ENCODE results near the gene LRRC59.

The LRRC59 gene

DNA sequence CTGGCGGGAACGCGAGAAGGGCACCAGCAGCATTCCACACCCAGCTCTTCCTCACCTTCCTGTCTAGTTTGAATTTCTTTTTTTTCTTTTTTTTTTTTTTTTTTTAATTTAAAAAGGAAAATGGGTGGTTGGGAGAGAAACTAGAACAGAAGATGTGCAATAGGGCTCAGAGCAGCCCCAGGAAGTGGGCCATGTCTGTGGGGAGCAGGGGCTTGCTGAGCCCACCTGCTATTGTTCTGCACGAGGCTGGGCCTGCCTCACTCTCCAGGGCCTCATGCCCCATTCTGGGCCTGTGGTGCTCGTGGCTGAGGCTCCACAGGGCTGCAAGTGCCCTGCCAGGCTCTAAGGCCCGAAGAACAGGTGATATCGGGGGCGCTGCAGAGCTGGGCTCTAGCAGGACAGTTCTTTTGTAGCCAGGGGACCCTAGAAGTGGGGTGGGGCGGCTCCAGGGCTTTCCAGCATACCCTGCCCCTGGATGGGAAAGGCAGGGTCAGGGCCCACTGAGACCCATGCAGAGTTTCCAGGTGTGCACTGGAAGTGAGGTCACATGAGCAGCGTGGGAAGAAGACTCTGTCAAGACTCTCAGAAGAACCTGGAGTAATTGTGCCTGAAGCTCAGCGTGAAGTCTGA lies 36.7 kb downstream of the LRRC59 start:
- DNase-seq, result no peak

GRCh38 chr17:50359998-50360461 lies 37.3 kb downstream of the LRRC59 start:
- DNase-seq, result no peak

GRCh38 chr17:50359005-50359699 lies 38.2 kb downstream of the LRRC59 start:
- no peak for DNase-seq

DNA sequence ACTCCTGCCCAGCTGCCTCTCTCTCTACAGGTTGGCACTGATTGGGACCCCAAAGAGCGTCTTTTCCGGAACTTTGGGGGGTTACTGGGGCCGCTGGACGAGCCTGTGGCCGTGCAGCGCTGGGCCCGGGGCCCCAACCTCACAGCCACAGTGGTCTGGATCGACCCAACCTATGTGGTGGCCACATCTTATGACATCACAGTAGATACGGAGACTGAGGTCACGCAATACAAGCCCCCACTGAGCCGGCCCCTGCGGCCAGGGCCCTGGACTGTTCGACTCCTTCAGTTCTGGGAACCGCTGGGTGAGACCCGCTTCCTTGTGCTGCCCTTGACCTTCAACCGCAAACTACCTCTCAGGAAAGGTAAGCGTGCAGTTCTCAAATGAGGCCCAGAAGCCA lies 39.1 kb downstream of the LRRC59 start:
- no peak for DNase-seq

DNA sequence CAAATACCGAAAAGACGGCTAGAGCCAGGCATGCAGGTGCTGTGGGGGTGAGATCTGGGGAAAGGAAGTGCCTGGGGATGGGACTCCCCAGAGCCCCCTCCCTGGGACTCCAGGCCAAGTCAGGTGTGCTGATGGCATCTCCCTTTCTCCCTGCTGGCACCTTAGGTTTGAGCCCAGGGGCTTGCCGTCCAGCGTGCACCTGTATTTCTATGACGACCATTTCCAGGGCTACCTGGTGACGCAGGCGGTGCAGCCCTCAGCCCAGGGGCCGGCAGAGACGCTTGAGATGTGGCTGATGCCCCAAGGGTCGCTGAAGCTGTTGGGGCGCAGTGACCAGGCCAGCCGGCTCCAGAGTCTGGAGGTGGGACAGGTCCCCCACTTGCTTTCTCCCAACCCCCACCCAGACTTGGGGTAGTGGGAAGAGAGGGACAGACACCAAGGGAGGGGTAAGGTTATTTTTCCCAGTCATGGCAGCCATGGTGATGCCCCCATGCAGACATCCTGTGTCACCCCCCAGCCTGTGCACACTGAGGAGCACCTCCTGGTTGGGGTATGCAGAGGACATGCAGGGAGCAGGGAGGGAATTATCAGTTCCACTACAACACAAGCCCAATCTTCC lies 40.3 kb downstream of the LRRC59 start:
- no peak for DNase-seq

- no peak for DNase-seq
These were observed 40.9 kb downstream of the LRRC59 start for GRCh38 chr17:50356418-50356817.

DNA sequence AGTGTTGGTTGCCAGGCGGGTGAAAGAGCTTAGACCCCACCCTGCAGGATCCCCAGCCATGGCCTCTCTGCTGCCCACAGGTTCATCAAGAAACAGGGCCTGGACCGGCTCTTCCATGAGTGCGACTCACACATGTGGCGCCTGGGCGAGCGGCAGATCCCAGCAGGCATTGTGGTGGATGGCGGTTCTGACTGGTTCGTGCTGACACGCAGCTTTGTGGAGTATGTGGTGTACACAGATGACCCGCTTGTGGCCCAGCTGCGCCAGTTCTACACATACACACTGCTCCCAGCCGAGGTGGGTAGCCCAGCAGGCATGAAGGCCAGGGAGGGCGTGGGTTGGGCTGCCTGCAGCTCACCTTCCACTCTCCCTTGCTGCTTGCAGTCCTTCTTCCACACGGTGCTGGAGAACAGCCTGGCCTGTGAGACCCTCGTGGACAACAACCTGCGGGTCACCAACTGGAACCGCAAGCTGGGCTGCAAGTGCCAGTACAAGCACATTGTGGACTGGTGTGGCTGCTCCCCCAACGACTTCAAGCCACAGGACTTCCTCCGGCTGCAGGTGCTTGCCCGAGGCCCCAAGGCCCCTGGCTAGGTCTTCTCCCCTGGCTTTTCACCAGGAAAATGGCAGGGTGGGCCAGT lies 41.5 kb downstream of the LRRC59 start:
- DNase-seq, result no peak

DNA sequence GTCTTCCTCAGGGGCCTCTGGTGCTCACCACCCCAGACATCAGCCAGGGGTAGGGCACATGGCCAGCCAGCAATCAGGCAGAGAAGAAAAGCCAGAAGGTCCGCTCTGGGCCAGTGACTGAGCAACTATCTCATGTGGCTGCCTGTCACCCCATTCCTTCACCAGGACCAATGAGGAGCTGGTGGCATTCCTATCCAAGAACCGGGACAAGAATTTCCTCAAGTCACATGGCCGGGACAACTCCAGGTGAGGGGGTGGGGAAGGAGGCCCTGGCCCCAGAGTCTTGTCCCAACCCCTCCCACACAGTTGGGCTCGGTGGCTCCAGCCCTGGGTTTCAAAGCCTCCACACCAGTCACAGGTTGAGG lies 42.0 kb downstream of the LRRC59 start:
- DNase-seq, result no peak

DNA sequence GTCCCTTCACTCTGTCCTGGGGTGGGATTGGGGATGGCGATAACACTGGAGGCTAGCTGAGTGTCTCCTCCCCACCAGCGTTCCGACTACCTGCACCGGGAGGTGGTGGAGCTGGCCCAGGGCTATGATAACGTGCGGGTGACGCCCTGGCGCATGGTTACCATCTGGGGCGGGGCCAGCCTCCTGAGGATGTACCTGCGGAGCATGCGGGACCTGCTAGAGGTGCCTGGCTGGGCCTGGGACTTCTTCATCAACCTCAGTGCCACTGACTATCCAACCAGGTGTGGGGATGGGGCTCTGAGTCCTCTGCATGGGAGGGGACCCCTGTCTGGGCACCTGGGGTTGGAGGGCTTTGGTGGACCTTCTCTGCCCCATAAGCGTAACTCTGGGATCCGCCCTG lies 42.5 kb downstream of the LRRC59 start:
- DNase-seq, result no peak

DNA sequence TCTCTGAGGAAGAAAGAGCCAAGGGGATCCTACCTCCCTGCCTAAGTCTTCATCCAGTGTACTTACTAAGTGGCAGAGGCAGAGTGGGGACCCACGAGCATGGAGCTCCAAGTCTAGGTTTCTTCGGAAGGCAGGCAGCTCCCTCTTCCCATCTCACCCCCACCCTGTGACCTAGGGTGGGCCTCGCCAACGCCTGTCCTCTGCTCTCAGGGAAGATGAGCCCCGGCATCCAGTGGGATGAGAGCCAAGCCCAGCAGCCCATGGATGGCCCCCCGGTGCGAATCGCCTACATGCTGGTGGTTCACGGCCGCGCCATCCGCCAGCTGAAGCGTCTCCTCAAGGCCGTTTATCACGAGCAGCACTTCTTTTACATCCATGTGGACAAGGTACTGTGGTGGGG lies 43.1 kb downstream of the LRRC59 start:
- no peak for DNase-seq

DNA sequence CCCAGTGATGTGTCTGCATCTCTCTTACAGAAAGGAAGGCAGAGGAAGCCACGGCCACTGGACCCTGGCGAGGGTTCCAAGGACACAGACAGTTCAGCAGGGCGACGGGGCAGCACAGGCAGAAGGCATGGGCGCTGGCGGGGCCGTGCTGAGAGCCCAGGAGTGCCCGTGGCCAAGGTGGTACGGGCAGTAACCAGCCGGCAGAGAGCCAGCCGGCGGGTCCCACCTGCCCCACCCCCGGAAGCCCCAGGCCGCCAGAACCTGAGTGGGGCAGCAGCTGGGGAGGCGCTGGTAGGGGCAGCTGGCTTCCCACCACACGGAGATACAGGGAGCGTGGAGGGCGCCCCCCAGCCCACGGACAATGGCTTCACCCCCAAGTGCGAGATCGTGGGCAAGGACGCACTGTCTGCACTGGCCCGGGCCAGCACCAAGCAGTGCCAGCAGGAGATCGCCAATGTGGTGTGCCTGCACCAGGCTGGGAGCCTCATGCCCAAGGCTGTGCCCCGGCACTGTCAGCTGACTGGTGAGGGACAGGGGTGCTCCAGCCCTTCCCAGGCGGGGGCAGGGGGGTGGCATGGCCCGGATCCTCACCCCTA lies 43.6 kb downstream of the LRRC59 start:
- DNase-seq, result no peak

DNA sequence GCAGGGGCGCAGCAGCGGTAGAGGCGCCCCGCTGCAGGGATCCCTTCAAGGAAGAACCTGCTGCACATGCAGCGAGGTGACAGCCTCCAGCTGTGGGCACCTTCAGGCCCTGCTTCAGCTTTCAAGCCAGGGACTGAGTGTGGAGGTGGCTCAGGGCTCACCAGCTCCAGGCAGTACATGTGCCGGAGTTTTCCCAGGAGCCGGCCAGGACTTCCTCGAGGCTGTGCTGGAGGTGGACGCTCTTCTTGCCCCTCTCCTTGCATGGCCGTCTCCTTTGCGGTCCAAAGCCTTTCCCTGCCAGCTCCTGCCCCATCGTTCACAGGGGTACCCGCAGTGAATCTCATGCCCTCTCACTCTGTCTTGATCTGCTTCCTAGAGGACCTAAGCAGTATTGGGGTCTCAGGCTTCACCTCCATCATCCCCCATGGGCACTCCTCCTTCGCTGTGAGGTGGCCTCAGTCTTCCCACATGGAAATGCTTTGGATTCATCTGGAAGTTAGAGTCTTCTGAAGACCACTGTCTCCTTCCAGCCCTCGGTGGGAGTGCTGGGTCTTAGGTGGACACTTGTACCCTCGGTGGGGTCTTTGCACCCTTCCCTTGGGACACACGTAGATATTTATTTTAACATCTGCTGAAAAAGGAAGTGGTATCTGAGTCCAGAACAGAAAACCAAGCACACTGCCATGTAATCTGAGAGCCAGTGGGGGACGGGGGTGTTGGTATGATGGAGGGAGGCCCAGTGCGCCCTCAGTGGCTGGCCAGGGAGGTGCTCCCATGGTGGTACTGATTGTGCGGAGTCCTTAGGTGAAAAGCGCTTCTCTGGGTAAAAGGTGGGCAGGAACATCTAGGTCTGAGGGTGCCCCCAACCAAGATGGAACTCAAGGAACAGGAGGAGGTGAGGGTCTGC lies 44.4 kb downstream of the LRRC59 start:
- DNase-seq, result no peak

DNA sequence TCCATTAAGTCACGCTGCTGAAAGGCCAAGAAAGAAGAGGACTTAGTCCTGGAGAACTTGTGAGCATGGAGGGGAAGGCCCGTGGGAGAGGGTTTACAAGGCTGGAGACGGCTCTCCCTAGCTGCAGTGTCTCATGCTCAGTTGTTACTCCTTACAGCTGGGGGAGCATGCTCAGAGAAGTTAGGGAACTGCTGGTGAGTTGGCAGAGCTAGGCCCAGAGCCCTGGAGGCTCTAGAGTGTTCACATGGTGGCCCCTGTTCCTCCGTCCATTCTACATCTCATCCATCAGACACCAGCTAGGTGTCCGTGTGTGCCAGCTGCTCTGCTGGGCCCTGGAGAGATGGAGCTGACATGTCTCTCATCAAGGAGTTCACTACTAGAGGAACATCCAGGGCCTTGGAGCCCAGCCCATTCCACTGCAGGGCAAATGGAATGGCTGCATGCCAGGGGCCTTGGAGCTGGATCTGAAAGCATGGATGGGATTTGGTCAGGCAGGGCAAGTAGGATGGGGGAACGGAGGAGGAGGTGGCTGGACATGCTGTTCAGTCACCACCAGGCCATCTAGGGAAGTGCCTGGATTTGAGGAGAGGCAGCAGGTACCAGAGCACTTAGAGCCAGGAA lies 45.1 kb downstream of the LRRC59 start:
- no peak for DNase-seq

GRCh38 chr17:50350733-50351132 lies 46.6 kb downstream of the LRRC59 start:
- no peak for DNase-seq

DNA sequence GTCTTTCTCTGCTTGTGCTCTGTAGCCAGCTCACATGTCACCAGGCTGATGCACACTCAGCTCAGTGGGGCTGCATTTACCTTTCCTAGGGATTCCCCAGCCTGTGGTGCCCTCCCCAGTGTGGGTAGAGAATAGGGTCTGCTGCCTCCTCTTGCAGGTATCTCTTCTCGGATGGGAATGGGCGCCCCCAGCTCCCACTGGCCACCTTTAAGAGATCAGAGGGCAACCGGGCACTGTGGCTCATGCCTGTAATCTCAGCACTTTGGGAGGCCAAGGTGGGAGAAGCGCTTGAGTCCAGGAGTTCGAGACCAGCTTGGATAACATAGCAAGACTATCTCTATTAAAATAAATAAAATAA lies 48.1 kb downstream of the LRRC59 start:
- no peak for DNase-seq

GRCh38 chr17:50348522-50349242 lies 48.6 kb downstream of the LRRC59 start:
- DNase-seq, result peak; percentile 50

GRCh38 chr17:50347894-50348291 lies 49.4 kb downstream of the LRRC59 start:
- DNase-seq, result no peak

- DNase-seq, result no peak
These were observed 50.0 kb downstream of the LRRC59 start for GRCh38 chr17:50347117-50347893.

DNA sequence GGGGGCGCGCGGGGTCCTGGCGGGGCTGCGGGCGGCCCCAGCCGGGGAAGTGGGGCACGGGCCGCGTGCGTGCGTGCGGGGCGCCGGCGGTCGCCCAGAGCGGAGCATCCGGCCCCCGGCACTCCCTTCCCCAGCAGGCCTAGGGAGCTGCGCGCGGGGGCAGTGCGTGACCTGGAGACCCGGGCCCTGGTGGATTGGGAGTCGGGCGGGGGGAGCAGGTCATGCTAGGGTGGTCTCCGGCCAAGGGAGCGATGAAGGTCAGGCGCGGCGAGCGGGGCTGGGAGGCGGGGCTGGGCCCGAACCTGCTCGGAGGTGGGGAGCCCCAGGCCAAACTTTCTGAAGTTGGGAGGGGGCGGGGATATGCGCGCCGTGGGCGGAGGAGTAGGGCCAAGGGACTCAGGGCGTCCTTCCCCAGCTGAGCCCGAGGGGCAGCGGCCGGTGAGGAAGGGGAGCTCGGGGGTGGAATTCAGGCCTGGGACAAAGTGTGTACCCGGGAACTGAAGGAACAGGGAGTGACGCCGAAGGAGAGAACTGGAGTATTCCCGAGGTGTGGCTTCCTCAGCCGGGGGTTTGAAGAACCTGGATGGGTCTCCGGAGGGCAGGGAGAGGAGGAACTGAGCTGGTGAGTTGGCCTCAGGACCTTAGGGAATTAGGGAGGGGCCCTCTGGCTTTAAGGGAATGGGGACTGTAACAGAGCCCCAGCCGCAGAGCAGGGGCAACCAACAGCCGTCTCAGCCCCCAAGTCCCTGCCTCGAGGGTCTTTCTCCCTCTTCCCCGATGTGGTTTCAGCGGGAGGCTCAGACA lies 50.8 kb downstream of the LRRC59 start:
- DNase-seq, result no peak
